GM23338 (cell line): Measurements from ENCODE around the gene GPI. TPM values are rescaled to one million over a fixed set of nuclear protein-coding genes. Genes with fewer than 3 reads are reported as not detected.

ENCODE experiments used
- ATAC-seq: fragments of 200-7000 bp; cut with Tn5 transposase; 3 replicates; pipeline ENCODE4 v1.9.1; 2020
- DNase-seq: peaks from one replicate; pipeline ENCODE4 v3.0.0-alpha.2; 2015; ENCODE audit warnings: low spot score
- H2AFZ ChIP-seq: fragments of 200-600 bp; sonication (generic); 2 replicates; pipeline ENCODE4 v1.8.0; 2016; ENCODE audit warnings: antibody characterized with exemption, mild to moderate bottlenecking, moderate library complexity
- H3F3A ChIP-seq: fragments of 200-600 bp; sonication (generic); replicated peaks from 2 replicates; pipeline ENCODE4 v1.8.0; 2017; ENCODE audit warnings: antibody characterized with exemption, mixed run types, low read depth
- H3K27ac ChIP-seq: fragments of 200-600 bp; sonication (generic); 2 replicates; pipeline ENCODE4 v1.6.1; 2016; ENCODE audit warnings: low read depth
- H3K27me3 ChIP-seq: fragments of 200-600 bp; sonication (generic); 2 replicates; pipeline ENCODE4 v1.8.0; 2016; ENCODE audit warnings: mild to moderate bottlenecking, mixed run types, moderate library complexity; ENCODE audit not compliant: insufficient read depth
- H3K36me3 ChIP-seq: fragments of 200-600 bp; sonication (generic); 2 replicates; pipeline ENCODE4 v1.8.0; 2016; ENCODE audit warnings: mild to moderate bottlenecking; ENCODE audit not compliant: insufficient read depth
- H3K4me1 ChIP-seq: fragments of 200-600 bp; sonication (generic); 2 replicates; pipeline ENCODE4 v1.8.0; 2016; ENCODE audit warnings: mild to moderate bottlenecking, moderate library complexity; ENCODE audit not compliant: insufficient read depth
- H3K4me2 ChIP-seq: fragments of 200-600 bp; sonication (generic); 2 replicates; pipeline ENCODE4 v1.7.1; 2017; ENCODE audit warnings: mixed run types
- H3K4me3 ChIP-seq: fragments of 200-600 bp; sonication (generic); 2 replicates; pipeline ENCODE4 v1.6.1; 2016; ENCODE audit warnings: mixed run types
- H3K79me2 ChIP-seq: fragments of 200-600 bp; sonication (generic); replicated peaks from 2 replicates; pipeline ENCODE4 v1.8.0; 2017; ENCODE audit warnings: mild to moderate bottlenecking; ENCODE audit not compliant: insufficient read depth
- H3K9me2 ChIP-seq: fragments of 200-600 bp; sonication (generic); 2 replicates; pipeline ENCODE4 v1.8.0; 2017; ENCODE audit not compliant: insufficient read depth
- H4K20me1 ChIP-seq: fragments of 200-600 bp; sonication (generic); replicated peaks from 2 replicates; pipeline ENCODE4 v1.8.0; 2017; ENCODE audit warnings: mild to moderate bottlenecking; ENCODE audit not compliant: insufficient read depth
- H3K27ac Mint-ChIP-seq: 2 replicates; pipeline ENCODE4 v1.8.0; 2020; ENCODE audit warnings: inconsistent platforms, mild to moderate bottlenecking, moderate library complexity, mixed read lengths
- H3K27me3 Mint-ChIP-seq: 3 replicates; pipeline ENCODE4 v1.8.0; 2022; ENCODE audit warnings: low read depth, mild to moderate bottlenecking, moderate library complexity, mixed read lengths, inconsistent platforms; ENCODE audit not compliant: insufficient read depth, poor library complexity
- H3K36me3 Mint-ChIP-seq: 3 replicates; pipeline ENCODE4 v1.8.0; 2021; ENCODE audit warnings: low read depth, mild to moderate bottlenecking, inconsistent platforms, moderate library complexity, mixed read lengths
- H3K4me1 Mint-ChIP-seq: 3 replicates; pipeline ENCODE4 v1.8.0; 2020; ENCODE audit warnings: mild to moderate bottlenecking, inconsistent platforms, mixed read lengths
- H3K4me3 Mint-ChIP-seq: 3 replicates; pipeline ENCODE4 v1.8.0; 2021; ENCODE audit warnings: moderate library complexity, mild to moderate bottlenecking, inconsistent platforms, mixed read lengths
- H3K9me3 Mint-ChIP-seq: 3 replicates; pipeline ENCODE4 v1.8.0; 2020; ENCODE audit warnings: moderate library complexity, mild to moderate bottlenecking, inconsistent platforms, mixed read lengths
- CREB1 ChIP-seq: fragments of 250-450 bp; sonication (Bioruptor Pico); IDR thresholded peaks from 2 replicates; pipeline ENCODE4 v1.5.0; 2020; ENCODE audit warnings: low read depth, mild to moderate bottlenecking, moderate library complexity
- CTCF ChIP-seq, 2 experiments: fragments of 200-600 bp in 1 of 2; sonication (generic) in 1 of 2; conservative IDR thresholded peaks; 2 replicates each; pipeline versions ENCODE4 v1.5.1 to v1.6.1; 2016 to 2017; ENCODE audit warnings: antibody characterized with exemption in 2 of 2, low read depth in 2 of 2, mild to moderate bottlenecking in 2 of 2, moderate library complexity in 1 of 2
- ETS1 ChIP-seq: IDR thresholded peaks from 2 replicates; pipeline ENCODE4 v1.6.1; 2016; ENCODE audit warnings: antibody characterized with exemption
- EZH2phosphoT487 ChIP-seq: fragments of 200-600 bp; sonication (generic); IDR thresholded peaks from one replicate; pipeline ENCODE4 v1.8.1; 2018; ENCODE audit warnings: antibody characterized with exemption; ENCODE audit not compliant: unreplicated experiment
- JUNB ChIP-seq: IDR thresholded peaks from one replicate; pipeline ENCODE4 v1.6.1; 2016; ENCODE audit warnings: antibody characterized with exemption; ENCODE audit not compliant: unreplicated experiment
- NANOG ChIP-seq: IDR thresholded peaks from 2 replicates; pipeline ENCODE4 v1.6.1; 2016; ENCODE audit warnings: antibody characterized with exemption, borderline replicate concordance
- POLR2AphosphoS5 ChIP-seq: IDR thresholded peaks from 2 replicates; pipeline ENCODE4 v1.6.1; 2016; ENCODE audit warnings: antibody characterized with exemption, low read depth
- REST ChIP-seq: IDR thresholded peaks from one replicate; pipeline ENCODE4 v1.6.1; 2018; ENCODE audit warnings: antibody characterized with exemption; ENCODE audit not compliant: unreplicated experiment
- STAT1 ChIP-seq: IDR thresholded peaks from one replicate; pipeline ENCODE4 v1.6.1; 2016; ENCODE audit warnings: antibody characterized with exemption; ENCODE audit not compliant: unreplicated experiment
- ZNF114 ChIP-seq: fragments of 250-450 bp; sonication (Bioruptor Pico); IDR thresholded peaks from 2 replicates; pipeline ENCODE4 v1.5.0; 2020; ENCODE audit warnings: mild to moderate bottlenecking, moderate library complexity
- ZNF331 ChIP-seq: fragments of 250-450 bp; sonication (Bioruptor Pico); IDR thresholded peaks from 2 replicates; pipeline ENCODE4 v1.5.0; 2020; ENCODE audit warnings: low read depth, mild to moderate bottlenecking, moderate library complexity
- polyA plus RNA-seq: library from polyadenylated mRNA; unstranded; fragments of >200 nt; fragmentation: Nextera tagmentation; extraction: Ambion mirVana; gene quantifications from 2 replicates; pipeline ENCODE4 v1.2.1, GENCODE V29; 2016
- total RNA-seq: library from RNA; depleted of rRNA; stranded (reverse); fragments of >200 nt; shearing (Covaris generic); gene quantifications from 2 replicates; pipeline ENCODE4 v1.2.3, GENCODE V29; 2014

Gene GPI
- total and polyA plus RNA-seq, 2 experiments from 2014 or later: 136 to 327 TPM

GRCh38 chr19:34382471-34382870 lies 17.5 kb downstream of the GPI start:
- no peaks in the 10 kb centered on the region for H3F3A ChIP-seq
- H3K79me2 ChIP-seq: no peaks in the 10 kb centered on the region
- H3K4me1 ChIP-seq: no peaks in the 10 kb centered on the region
- peaks cover 33% of the 10 kb centered on the region for H3K36me3 ChIP-seq
- H4K20me1 ChIP-seq: no peaks in the 10 kb centered on the region; the same call in none of the 2 replicates
- ATAC-seq: no peak
- H3K9me3 Mint-ChIP-seq: no peaks in the 10 kb centered on the region
- H3K27me3 ChIP-seq: no peaks in the 10 kb centered on the region
- no peak for TF ChIP-seq ZNF114 (CRISPR knock-in tag)
- no peak for TF ChIP-seq EZH2phosphoT487
- TF ChIP-seq POLR2AphosphoS5: no peak
- H3K4me1 Mint-ChIP-seq: no peaks in the 10 kb centered on the region
- no peak overlapping the region for H2AFZ ChIP-seq
- no peak overlapping the region for H3K27ac ChIP-seq
- H3K36me3 Mint-ChIP-seq: peaks cover 88% of the 10 kb centered on the region
- H3K27ac Mint-ChIP-seq: no peak overlapping the region
- no peak for DNase-seq
- no peak overlapping the region for H3K4me3 ChIP-seq
- no peak overlapping the region for H3K4me3 Mint-ChIP-seq
- peaks cover 4% of the 10 kb centered on the region for H3K27me3 Mint-ChIP-seq
- H3K9me2 ChIP-seq: no peaks in the 10 kb centered on the region
- H3K4me2 ChIP-seq: no peak overlapping the region

- ATAC-seq (no peak), DNase-seq (no peak)
- Histone ChIP-seq H3K4me2 (no peak overlapping the region), H3K9me2 (no peaks in the 10 kb centered on the region), H3K27ac (no peak overlapping the region), H4K20me1 (no peaks in the 10 kb centered on the region; the same call in none of the 2 replicates), H3K79me2 (no peaks in the 10 kb centered on the region), H3K4me1 (no peaks in the 10 kb centered on the region), H2AFZ (no peak overlapping the region), H3K4me3 (no peak overlapping the region), H3K36me3 (peaks cover 29% of the 10 kb centered on the region), H3K27me3 (no peaks in the 10 kb centered on the region), H3F3A (no peaks in the 10 kb centered on the region)
- H3K27ac Mint-ChIP-seq: no peak overlapping the region
- peaks cover 88% of the 10 kb centered on the region for H3K36me3 Mint-ChIP-seq
- H3K4me1 Mint-ChIP-seq: no peaks in the 10 kb centered on the region
- no peaks in the 10 kb centered on the region for H3K9me3 Mint-ChIP-seq
- peaks cover 3% of the 10 kb centered on the region for H3K27me3 Mint-ChIP-seq
- no peak overlapping the region for H3K4me3 Mint-ChIP-seq
- no peak for TF ChIP-seq STAT1
- no peak for TF ChIP-seq JUNB
- TF ChIP-seq NANOG: no peak
- no peak for TF ChIP-seq REST
- TF ChIP-seq POLR2AphosphoS5: no peak
- TF ChIP-seq ETS1: no peak
- no peak for TF ChIP-seq CREB1
- no peak for TF ChIP-seq EZH2phosphoT487
- TF ChIP-seq CTCF (conservative IDR thresholded peaks at IDR 0.05; ENCODE audit: low read depth in 2 of 2): no peak
- TF ChIP-seq ZNF331 (CRISPR knock-in tag): no peak
Observed at GRCh38 chr19:34383599-34383998, 18.6 kb downstream of the GPI start.
